Measurements from ENCODE around the gene UNG.
"Not testable (repeated sequence)": the region's sequence is repeated elsewhere in the genome, so short reads cannot be mapped to it uniquely, and the experiment has no call there.

Gene UNG

DNA sequence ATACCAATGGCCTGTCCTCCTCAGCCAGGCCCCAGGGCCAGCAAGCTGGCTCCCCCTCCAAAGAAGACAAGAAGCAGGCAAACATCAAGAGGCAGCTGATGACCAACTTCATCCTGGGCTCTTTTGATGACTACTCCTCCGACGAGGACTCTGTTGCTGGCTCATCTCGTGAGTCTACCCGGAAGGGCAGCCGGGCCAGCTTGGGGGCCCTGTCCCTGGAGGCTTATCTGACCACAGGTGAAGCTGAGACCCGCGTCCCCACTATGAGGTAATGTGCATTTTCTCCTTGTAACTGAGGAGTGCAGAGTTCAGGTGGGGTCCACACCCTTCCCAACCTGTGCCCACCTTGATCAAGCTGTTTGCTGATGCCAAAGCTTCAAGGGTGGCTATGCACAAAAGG, 42.4 kb downstream of the UNG start:
- Histone ChIP-seq H3K27me3 (ENCODE audit: low read depth, low read length) (peaks cover 16% of the 10 kb centered on the region; the same call in 1 of the 2 replicates), H3K9ac (ENCODE audit: low read length) (no peak overlapping the region), H3K79me2 (ENCODE audit: low read length) (no peaks in the 10 kb centered on the region), H3K9me3 (ENCODE audit: insufficient read depth, low read length) (no peaks in the 10 kb centered on the region), H2AFZ (ENCODE audit: low read depth, low read length) (no peak overlapping the region), H3K4me1 (ENCODE audit: low read length) (no peaks in the 10 kb centered on the region), H4K20me1 (ENCODE audit: insufficient read depth, low read length) (no peaks in the 10 kb centered on the region), H3K36me3 (replicated peaks; ENCODE audit: low read depth, low read length) (no peaks in the 10 kb centered on the region), H3K27ac (ENCODE audit: low read length) (no peak overlapping the region), H3K4me2 (ENCODE audit: low read length) (no peak overlapping the region), H3K4me3 (ENCODE audit: low read length) (no peak overlapping the region)
- TF ChIP-seq EZH2phosphoT487 (IDR thresholded peaks at IDR 0.05; ENCODE audit: low read depth) = no peak
- TF ChIP-seq, protein P1, sequence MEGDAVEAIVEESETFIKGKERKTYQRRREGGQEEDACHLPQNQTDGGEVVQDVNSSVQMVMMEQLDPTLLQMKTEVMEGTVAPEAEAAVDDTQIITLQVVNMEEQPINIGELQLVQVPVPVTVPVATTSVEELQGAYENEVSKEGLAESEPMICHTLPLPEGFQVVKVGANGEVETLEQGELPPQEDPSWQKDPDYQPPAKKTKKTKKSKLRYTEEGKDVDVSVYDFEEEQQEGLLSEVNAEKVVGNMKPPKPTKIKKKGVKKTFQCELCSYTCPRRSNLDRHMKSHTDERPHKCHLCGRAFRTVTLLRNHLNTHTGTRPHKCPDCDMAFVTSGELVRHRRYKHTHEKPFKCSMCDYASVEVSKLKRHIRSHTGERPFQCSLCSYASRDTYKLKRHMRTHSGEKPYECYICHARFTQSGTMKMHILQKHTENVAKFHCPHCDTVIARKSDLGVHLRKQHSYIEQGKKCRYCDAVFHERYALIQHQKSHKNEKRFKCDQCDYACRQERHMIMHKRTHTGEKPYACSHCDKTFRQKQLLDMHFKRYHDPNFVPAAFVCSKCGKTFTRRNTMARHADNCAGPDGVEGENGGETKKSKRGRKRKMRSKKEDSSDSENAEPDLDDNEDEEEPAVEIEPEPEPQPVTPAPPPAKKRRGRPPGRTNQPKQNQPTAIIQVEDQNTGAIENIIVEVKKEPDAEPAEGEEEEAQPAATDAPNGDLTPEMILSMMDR (IDR thresholded peaks at IDR 0.05; ENCODE audit: low read depth, low read length) = no peak

DNA sequence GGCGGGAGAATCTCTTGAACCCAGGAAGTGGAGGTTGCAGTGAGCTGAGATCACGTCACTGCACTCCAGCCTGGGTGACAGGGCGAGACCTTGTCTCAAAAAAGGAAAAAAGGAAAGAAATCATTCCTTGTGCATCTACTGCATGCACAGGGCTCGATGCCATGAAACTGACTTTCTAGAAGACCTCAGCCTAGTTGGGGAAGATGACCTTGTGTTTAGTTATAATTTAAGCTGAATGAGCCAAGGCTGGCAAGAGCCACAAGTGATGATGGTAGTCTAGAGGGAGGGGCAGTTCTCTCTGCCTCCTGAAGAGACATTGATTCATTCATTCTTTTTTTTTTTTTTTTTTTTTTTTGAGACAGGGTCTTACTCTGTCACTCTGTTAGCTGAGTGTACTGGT, 43.2 kb downstream of the UNG start:
- no peaks in the 10 kb centered on the region for H4K20me1 ChIP-seq (ENCODE audit: insufficient read depth, low read length)
- no peak overlapping the region for H3K9ac ChIP-seq (ENCODE audit: low read length)
- no peak overlapping the region for H3K4me2 ChIP-seq (ENCODE audit: low read length)
- no peak overlapping the region for H2AFZ ChIP-seq (ENCODE audit: low read depth, low read length)
- H3K79me2 ChIP-seq (ENCODE audit: low read length) = no peaks in the 10 kb centered on the region
- no peaks in the 10 kb centered on the region for H3K9me3 ChIP-seq (ENCODE audit: insufficient read depth, low read length)
- peaks cover 8% of the 10 kb centered on the region; the same call in 1 of the 2 replicates for H3K27me3 ChIP-seq (ENCODE audit: low read depth, low read length)
- TF ChIP-seq, protein P1 (IDR thresholded peaks at IDR 0.05; ENCODE audit: low read depth, low read length) = no peak
- no peak for TF ChIP-seq EZH2phosphoT487 (IDR thresholded peaks at IDR 0.05; ENCODE audit: low read depth)
- H3K36me3 ChIP-seq (replicated peaks; ENCODE audit: low read depth, low read length) = no peaks in the 10 kb centered on the region
- H3K27ac ChIP-seq (ENCODE audit: low read length) = no peak overlapping the region
- H3K4me1 ChIP-seq (ENCODE audit: low read length) = no peaks in the 10 kb centered on the region
- H3K4me3 ChIP-seq (ENCODE audit: low read length) = no peak overlapping the region

DNA sequence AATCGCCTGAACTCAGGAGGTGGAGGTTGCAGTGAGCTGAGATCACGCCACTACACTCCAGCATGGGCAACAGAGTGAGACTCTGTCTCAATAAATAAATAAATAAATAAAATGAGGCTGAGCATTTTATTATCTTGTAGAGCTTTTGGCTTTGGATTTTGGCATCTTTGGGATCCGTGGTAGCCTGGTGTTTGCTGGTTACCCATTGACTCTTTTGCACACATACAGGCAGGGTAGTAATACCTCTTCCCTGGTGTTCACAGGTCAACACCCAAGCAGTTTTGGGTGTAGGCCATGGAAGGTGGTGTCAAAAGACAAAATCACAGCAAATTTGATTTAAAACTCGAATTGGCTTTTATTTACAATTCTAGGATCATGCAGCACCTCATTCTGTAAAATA, 46.8 kb downstream of the UNG start:
- Histone ChIP-seq H3K27me3 (ENCODE audit: low read depth, low read length) (no peaks in the 10 kb centered on the region), H3K9me3 (ENCODE audit: insufficient read depth, low read length) (no peaks in the 10 kb centered on the region), H3K4me2 (ENCODE audit: low read length) (no peak overlapping the region), H3K4me1 (ENCODE audit: low read length) (no peaks in the 10 kb centered on the region), H4K20me1 (ENCODE audit: insufficient read depth, low read length) (no peaks in the 10 kb centered on the region), H3K27ac (ENCODE audit: low read length) (no peak overlapping the region), H3K9ac (ENCODE audit: low read length) (no peak overlapping the region), H2AFZ (ENCODE audit: low read depth, low read length) (no peak overlapping the region), H3K79me2 (ENCODE audit: low read length) (no peaks in the 10 kb centered on the region), H3K4me3 (ENCODE audit: low read length) (no peak overlapping the region), H3K36me3 (replicated peaks; ENCODE audit: low read depth, low read length) (no peaks in the 10 kb centered on the region)
- TF ChIP-seq, protein P1 (IDR thresholded peaks at IDR 0.05; ENCODE audit: low read depth, low read length) = no peak
- no peak for TF ChIP-seq EZH2phosphoT487 (IDR thresholded peaks at IDR 0.05; ENCODE audit: low read depth)

DNA sequence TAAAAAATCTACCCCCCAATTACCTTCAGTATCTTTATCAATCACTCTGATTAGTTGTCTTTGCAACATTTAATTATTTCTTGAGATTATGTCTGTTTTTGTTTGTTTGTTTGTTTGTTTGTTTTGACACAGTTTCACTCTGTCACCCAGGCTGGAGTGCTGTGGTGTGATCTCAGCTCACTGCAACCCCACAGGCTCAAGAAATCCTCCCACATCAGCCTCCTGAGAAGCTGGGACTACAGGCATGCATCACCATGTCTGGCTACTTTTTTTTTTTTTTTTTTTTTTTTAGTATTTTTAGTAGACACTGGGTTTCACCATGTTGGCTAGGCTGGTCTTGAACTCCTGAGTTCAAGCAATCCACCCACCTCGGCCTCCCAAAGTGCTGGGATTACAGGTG, 49.7 kb downstream of the UNG start:
- not testable (repeated sequence) for H3K36me3 ChIP-seq (replicated peaks; ENCODE audit: low read depth, low read length); H3K9ac ChIP-seq (ENCODE audit: low read length); H3K27ac ChIP-seq (ENCODE audit: low read length); H3K4me2 ChIP-seq (ENCODE audit: low read length); H3K4me1 ChIP-seq (ENCODE audit: low read length); H3K9me3 ChIP-seq (ENCODE audit: insufficient read depth, low read length); H3K4me3 ChIP-seq (ENCODE audit: low read length); H2AFZ ChIP-seq (ENCODE audit: low read depth, low read length); H4K20me1 ChIP-seq (ENCODE audit: insufficient read depth, low read length); H3K79me2 ChIP-seq (ENCODE audit: low read length)
- peaks cover 19% of the 10 kb centered on the region for H3K27me3 ChIP-seq (ENCODE audit: low read depth, low read length)

DNA sequence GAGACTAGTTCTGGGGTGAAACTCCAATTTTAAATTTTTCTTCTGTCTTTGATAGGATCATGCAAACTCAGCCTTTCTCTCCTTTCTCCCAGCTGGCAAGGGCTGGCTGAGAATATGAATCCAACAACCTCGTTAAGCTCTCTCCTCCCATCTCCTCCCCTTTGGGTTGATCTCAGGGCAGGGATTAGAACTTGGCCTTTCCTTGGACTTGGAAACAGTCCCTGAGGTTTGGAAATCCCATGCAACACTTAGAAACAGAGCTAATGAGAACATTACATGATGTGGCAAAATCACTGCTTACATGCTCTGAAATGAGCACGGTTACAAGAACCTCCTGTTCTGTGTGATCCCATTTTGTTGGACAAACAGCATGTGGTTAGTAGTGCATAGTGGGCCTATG, 50.6 kb downstream of the UNG start:
- no peaks in the 10 kb centered on the region for H4K20me1 ChIP-seq (ENCODE audit: insufficient read depth, low read length)
- no peaks in the 10 kb centered on the region for H3K36me3 ChIP-seq (replicated peaks; ENCODE audit: low read depth, low read length)
- H3K4me3 ChIP-seq (ENCODE audit: low read length) = no peak overlapping the region
- no peaks in the 10 kb centered on the region for H3K4me1 ChIP-seq (ENCODE audit: low read length)
- H3K79me2 ChIP-seq (ENCODE audit: low read length) = no peaks in the 10 kb centered on the region
- peaks cover 21% of the 10 kb centered on the region for H3K27me3 ChIP-seq (ENCODE audit: low read depth, low read length)
- H3K9me3 ChIP-seq (ENCODE audit: insufficient read depth, low read length) = no peaks in the 10 kb centered on the region
- no peak overlapping the region for H3K9ac ChIP-seq (ENCODE audit: low read length)
- H3K4me2 ChIP-seq (ENCODE audit: low read length) = no peak overlapping the region
- H2AFZ ChIP-seq (ENCODE audit: low read depth, low read length) = no peak overlapping the region
- TF ChIP-seq EZH2phosphoT487 (IDR thresholded peaks at IDR 0.05; ENCODE audit: low read depth) = no peak
- TF ChIP-seq, protein P1 (IDR thresholded peaks at IDR 0.05; ENCODE audit: low read depth, low read length) = no peak
- no peak overlapping the region for H3K27ac ChIP-seq (ENCODE audit: low read length)

Data from OCI-LY3 (cell line).